Smooth muscle cell (in vitro differentiated cells): ENCODE data around the gene BMI1. TPM values are rescaled to one million over a fixed set of nuclear protein-coding genes. Genes with fewer than 3 reads are reported as not detected.

ENCODE experiments used
- DNase-seq: peaks from one replicate; lab custom pipeline; 2025; ENCODE audit not compliant: unreplicated experiment; lab: John Stamatoyannopoulos, UW
- H2AFZ ChIP-seq: fragments of 200-600 bp; sonication (generic); 2 replicates; pipeline ENCODE4 v1.6.0; 2016; ENCODE audit warnings: antibody characterized with exemption, low read depth, mild to moderate bottlenecking
- H3F3A ChIP-seq: fragments of 200-600 bp; sonication (generic); 2 replicates; pipeline ENCODE4 v1.6.0; 2017; ENCODE audit warnings: antibody characterized with exemption, low read depth
- H3K27ac ChIP-seq: fragments of 200-600 bp; sonication (generic); 2 replicates; pipeline ENCODE4 v1.5.1; 2016; ENCODE audit warnings: low read depth, mild to moderate bottlenecking
- H3K27me3 ChIP-seq: fragments of 200-600 bp; sonication (generic); 2 replicates; pipeline ENCODE4 v1.6.1; 2016; ENCODE audit warnings: low read depth, mild to moderate bottlenecking
- H3K36me3 ChIP-seq: fragments of 200-600 bp; sonication (generic); 2 replicates; pipeline ENCODE4 v1.5.1; 2016; ENCODE audit warnings: low read depth
- H3K4me1 ChIP-seq: fragments of 200-600 bp; sonication (generic); 2 replicates; pipeline ENCODE4 v1.5.1; 2016; ENCODE audit warnings: low read depth
- H3K4me2 ChIP-seq: fragments of 200-600 bp; sonication (generic); 2 replicates; pipeline ENCODE4 v1.6.0; 2016; ENCODE audit warnings: mild to moderate bottlenecking
- H3K4me3 ChIP-seq: fragments of 200-600 bp; sonication (generic); 2 replicates; pipeline ENCODE4 v1.5.1; 2016; ENCODE audit warnings: mild to moderate bottlenecking
- H3K79me2 ChIP-seq: fragments of 200-600 bp; sonication (generic); 2 replicates; pipeline ENCODE4 v1.6.0; 2016; ENCODE audit warnings: low read depth, mild to moderate bottlenecking
- H3K9ac ChIP-seq: fragments of 200-600 bp; sonication (generic); 2 replicates; pipeline ENCODE4 v1.6.0; 2016; ENCODE audit warnings: low read depth
- H3K9me3 ChIP-seq: fragments of 200-600 bp; sonication (generic); replicated peaks from 2 replicates; pipeline ENCODE4 v1.5.1; 2016; ENCODE audit warnings: low read depth
- H4K20me1 ChIP-seq: fragments of 200-600 bp; sonication (generic); 2 replicates; pipeline ENCODE4 v1.6.0; 2016; ENCODE audit warnings: low read depth
- CTCF ChIP-seq: fragments of 200-600 bp; sonication (generic); IDR thresholded peaks from 2 replicates; pipeline ENCODE4 v1.5.1; 2017; ENCODE audit warnings: borderline replicate concordance, mild to moderate bottlenecking, antibody characterized with exemption; ENCODE audit not compliant: insufficient read depth, poor library complexity, severe bottlenecking
- WGBS: methylation state at CpG from one replicate; pipeline ENCODE4 v1.1.7; 2016; ENCODE audit warnings: low lambda C conversion rate; 5-methylcytosine and 5-hydroxymethylcytosine counted together
- polyA plus RNA-seq: library from polyadenylated mRNA; unstranded; fragments of >200 nt; fragmentation: Nextera tagmentation; extraction: Ambion mirVana; gene quantifications from 2 replicates; pipeline ENCODE4 v1.2.1, GENCODE V29; 2016
- total RNA-seq: library from RNA; depleted of rRNA; stranded (reverse); fragments of >200 nt; gene quantifications from 2 replicates; pipeline ENCODE4 v1.2.3, GENCODE V29; 2014

Gene BMI1
- total and polyA plus RNA-seq, 2 experiments from 2014 or later: 11.4 to 34.5 TPM

GRCh38 chr10:22285130-22285529 is 35.8 kb upstream of the BMI1 start:
- WGBS: 94% methylated on average over 3 of the region's 3 CpGs
- Histone ChIP-seq H3K27ac (no peak overlapping the region), H3K27me3 (peaks cover 5% of the 10 kb centered on the region), H3K9ac (no peak overlapping the region), H3F3A (no peaks in the 10 kb centered on the region), H4K20me1 (no peaks in the 10 kb centered on the region), H3K36me3 (no peaks in the 10 kb centered on the region), H3K79me2 (no peaks in the 10 kb centered on the region), H3K4me2 (no peak overlapping the region), H3K4me3 (no peak overlapping the region), H2AFZ (no peak overlapping the region), H3K9me3 (no peaks in the 10 kb centered on the region), H3K4me1 (no peaks in the 10 kb centered on the region)
- TF ChIP-seq CTCF: no peak
- DNase-seq: no peak

GRCh38 chr10:22293747-22294404 is 27.0 kb upstream of the BMI1 start:
- no peaks in the 10 kb centered on the region for H3K4me1 ChIP-seq
- H3K9ac ChIP-seq: no peak overlapping the region
- no peak for TF ChIP-seq CTCF
- H2AFZ ChIP-seq: no peak overlapping the region
- no peak overlapping the region for H3K27ac ChIP-seq
- DNase-seq: no peak
- H3F3A ChIP-seq: no peaks in the 10 kb centered on the region
- H3K36me3 ChIP-seq: no peaks in the 10 kb centered on the region
- no peak overlapping the region for H3K4me2 ChIP-seq
- peaks cover 15% of the 10 kb centered on the region for H3K27me3 ChIP-seq
- 88% methylated on average over 3 of the region's 3 CpGs for WGBS
- H3K9me3 ChIP-seq: no peaks in the 10 kb centered on the region
- no peaks in the 10 kb centered on the region for H3K79me2 ChIP-seq
- H4K20me1 ChIP-seq: no peaks in the 10 kb centered on the region
- no peak overlapping the region for H3K4me3 ChIP-seq

- no peaks in the 10 kb centered on the region for H3K79me2 ChIP-seq
- H4K20me1 ChIP-seq: no peaks in the 10 kb centered on the region
- H3K9me3 ChIP-seq: no peaks in the 10 kb centered on the region
- no peak overlapping the region for H2AFZ ChIP-seq
- H3K4me2 ChIP-seq: no peak overlapping the region
- WGBS: 64% methylated on average over 2 of the region's 2 CpGs
- no peak for DNase-seq
- H3K4me1 ChIP-seq: no peaks in the 10 kb centered on the region
- H3K27ac ChIP-seq: no peak overlapping the region
- no peak for TF ChIP-seq CTCF
- H3K27me3 ChIP-seq: peaks cover 15% of the 10 kb centered on the region
- H3K9ac ChIP-seq: no peak overlapping the region
- H3K36me3 ChIP-seq: no peaks in the 10 kb centered on the region
- H3K4me3 ChIP-seq: no peak overlapping the region
- H3F3A ChIP-seq: no peaks in the 10 kb centered on the region
Measured at GRCh38 chr10:22294694-22295093, 26.2 kb upstream of the BMI1 start.

GRCh38 chr10:22301193-22301592 is 19.7 kb upstream of the BMI1 start:
- Histone ChIP-seq H3K9me3 (no peaks in the 10 kb centered on the region), H3K79me2 (no peaks in the 10 kb centered on the region), H3K36me3 (no peaks in the 10 kb centered on the region), H2AFZ (no peak overlapping the region), H4K20me1 (no peaks in the 10 kb centered on the region), H3K9ac (no peak overlapping the region), H3K27me3 (peaks cover 15% of the 10 kb centered on the region), H3K27ac (no peak overlapping the region), H3K4me1 (no peaks in the 10 kb centered on the region), H3K4me2 (no peak overlapping the region), H3K4me3 (no peak overlapping the region), H3F3A (no peaks in the 10 kb centered on the region)
- 95% methylated on average over 4 of the region's 4 CpGs for WGBS
- no peak for DNase-seq
- no peak for TF ChIP-seq CTCF
